Cortex of kidney (tissue), 1 donor: ENCODE results near the gene ATP11C.
"Not testable (repeated sequence)": the region's sequence is repeated elsewhere in the genome, so short reads cannot be mapped to it uniquely, and the experiment has no call there.

ENCODE experiments used
- DNase-seq: peaks from one replicate; lab custom pipeline; 2025; lab: John Stamatoyannopoulos, UW

The ATP11C gene

DNA sequence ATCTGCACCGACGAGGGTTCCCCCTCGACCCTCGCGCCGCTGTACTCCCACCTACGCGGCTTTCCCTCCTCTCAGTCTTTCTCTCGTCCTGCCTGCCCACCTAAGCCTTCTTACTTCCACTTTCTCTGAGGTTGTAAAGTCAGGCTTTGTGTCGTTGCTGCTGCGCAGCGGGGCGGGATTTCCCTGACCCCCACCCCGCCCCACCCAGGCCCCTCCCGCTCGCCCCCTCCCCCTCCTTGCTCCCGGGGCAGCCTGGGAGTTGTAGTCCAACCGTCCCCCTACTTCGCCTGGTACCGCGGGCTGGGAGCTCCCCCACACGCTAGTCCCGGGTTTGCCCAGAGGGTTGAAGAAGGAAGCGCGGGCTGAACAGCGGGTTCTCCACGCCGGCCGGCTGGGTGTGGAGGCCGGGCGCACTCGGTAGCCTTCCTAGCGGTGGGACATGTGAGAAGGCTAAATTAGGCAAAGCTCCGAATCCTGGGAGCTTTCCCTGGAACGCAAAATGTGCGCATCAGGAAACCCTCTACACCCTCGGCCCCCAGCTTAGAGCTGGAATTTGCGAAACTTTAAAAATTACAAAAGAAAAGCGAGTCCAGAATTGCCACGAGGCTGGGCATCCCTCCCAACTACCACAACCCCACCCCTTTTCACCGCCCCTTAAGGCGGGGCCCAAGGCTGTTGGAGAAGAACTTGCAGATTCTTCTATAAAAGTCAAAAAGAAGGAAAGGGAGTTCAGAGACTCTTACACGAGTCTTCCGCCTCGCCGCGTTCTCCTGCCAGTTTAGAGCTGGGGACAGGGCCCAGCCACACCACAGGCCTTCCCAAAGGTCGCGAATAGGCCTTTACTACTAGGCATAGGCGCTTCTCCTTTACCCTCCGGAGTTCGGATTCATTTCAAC is at the start of gene ATP11C:
Gene ATP11C (minus strand): TSS at position 153 of the 896 bp plus-strand sequence. CDS start 1,011 bp downstream, outside the sequence.
- no peak for DNase-seq

- no peak for DNase-seq
Measured at GRCh38 chrX:139974471-139974870, 41.6 kb upstream of the ATP11C start.

DNA sequence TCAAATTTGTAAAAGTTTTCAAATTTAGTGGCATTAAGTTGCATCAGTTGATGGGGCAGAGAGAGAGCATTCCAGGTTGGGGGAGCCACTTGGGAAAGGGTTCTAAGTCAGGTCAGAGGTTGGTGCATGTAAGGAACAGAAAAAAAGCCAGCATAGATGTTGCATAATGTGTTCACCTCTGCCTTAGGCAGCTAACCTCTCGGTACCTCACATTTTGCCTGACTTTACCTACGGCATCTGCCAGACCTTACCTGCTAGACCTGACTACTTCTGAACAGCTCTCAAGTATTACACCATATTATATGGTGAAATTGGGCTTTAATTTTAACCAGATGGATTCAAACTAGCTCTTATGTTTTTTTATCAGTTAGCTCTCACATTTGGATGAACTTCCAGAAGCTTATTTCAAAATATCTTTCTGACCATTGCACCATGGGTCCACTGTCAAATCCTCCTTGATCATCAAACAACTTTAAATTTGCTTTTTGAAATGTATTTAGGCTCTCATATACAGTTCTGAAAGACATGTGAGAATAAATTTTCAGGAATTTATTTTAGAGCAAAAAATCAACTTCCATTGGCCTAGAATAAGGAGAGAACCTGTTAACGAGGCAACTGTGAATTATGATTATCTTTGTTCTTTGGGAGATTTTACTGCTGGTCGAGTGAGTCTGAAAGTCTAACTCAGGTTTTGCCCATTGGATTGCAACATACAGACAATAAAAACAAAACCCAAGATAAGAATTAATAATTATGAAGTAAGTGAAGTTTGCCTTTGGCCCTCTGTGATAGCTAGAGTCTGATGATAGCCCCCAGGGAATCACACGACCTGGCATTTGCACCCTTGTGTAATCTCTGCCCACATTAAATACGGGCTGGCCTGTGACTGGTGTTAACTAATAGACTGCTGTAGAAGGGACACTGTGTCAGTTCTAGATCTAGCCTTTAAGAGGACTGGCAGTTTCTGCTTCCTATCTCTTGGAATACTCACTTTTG is 40.1 kb upstream of the ATP11C start:
- DNase-seq, result no peak

- DNase-seq, result no peak
Measured at GRCh38 chrX:139972113-139972512, 39.3 kb upstream of the ATP11C start.

DNA sequence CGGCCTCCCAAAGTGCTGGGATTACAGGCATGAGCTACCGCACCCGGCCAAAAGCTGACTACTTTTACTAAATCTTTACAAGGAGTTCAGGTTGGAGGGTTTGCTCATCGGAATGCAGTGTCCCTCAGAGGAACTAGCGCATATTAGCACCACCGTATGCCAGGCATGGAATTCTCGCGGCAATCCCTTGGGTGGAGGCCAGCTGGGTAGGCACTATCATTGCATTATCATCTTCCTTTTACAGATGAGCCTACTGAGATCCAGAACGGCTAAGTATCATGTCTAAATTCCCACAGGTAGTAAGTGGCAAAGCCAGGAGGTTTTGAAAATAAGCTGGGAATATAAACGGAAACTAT is 38.5 kb upstream of the ATP11C start:
- DNase-seq, result no peak

DNA sequence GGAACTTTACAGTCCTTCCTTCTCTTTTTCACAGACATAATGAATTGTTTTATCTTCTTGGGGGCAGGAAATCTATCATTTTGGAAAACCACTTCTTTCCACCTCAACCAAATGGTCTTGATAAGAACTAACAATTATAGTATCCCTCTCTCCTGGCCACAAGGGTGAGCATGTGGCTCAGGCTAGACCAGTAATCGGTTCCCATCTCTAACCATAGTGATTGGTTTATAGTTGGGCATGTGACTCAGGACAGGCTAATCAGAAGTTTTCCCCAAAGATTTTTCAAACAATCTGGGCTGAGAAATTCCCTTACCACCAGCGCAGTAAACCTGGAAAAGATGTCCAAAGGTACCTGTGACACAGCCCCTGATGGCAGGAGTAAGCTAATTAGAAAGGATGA is 36.4 kb upstream of the ATP11C start:
- DNase-seq, result no peak

GRCh38 chrX:139967750-139968149 is 34.9 kb upstream of the ATP11C start:
- DNase-seq, result no peak

DNA sequence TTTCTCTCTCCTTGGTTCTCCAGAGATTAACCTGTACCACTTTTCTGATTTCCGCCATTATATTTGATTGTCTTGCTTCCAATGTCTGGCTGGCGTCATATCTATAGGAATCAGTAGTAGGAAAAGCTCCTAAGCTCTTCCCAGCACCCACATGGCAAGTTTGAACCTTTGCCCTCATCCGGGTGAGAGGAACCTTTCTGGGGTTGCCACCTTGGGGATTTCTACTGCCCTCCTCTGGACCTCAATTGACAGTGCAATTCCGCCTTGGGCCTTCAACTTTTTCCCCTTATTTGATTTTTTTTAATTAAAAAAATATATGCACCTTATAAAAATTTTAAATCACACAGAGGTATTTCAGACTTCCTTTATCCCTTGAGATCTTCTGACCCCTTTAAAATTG is 34.4 kb upstream of the ATP11C start:
- no peak for DNase-seq

DNA sequence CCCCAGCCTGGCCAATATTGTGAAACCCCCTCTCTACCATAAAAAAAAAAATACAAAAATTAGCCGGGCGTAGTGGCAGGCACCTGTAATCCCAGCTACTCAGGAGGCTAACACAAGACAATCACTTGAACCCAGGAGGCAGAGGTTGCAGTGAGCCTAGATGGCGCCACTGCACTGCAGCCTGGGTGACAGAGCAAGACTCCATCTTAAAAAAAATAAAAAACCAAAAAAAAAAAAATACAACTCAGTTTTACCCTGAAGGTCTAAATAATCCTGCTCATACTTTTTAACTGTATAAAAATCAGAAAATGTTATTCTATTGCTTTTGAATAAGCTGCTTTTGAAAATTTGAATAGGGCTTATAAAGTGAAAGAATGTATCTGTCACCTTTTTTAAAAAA is 33.3 kb upstream of the ATP11C start:
- DNase-seq, result not testable (repeated sequence)

DNA sequence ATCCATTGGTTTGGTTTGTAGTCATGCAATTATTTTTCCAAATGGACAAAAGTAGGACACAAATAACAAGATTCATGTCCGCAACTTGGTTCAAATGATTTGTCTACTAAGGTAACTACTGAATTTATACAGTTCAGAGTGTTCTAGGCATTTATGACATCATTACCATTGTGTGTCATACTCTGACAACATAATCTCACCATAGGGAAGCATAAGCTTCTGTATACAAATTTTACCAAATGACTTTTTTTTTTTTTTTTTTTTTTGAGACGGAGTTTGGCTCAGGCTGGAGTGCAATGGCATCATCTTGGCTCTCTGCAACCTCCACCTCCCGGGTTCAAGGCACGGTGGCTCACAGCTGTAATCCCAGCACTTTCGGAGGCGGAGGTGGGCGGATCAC is 32.6 kb upstream of the ATP11C start, which contains the start of gene CXorf66:
Gene CXorf66 (minus strand): TSS at position 101 of the 400 bp plus-strand sequence. CDS start 25 bp downstream, at position 76.
- no peak for DNase-seq

- DNase-seq, result not testable (repeated sequence)
Measured at GRCh38 chrX:139961091-139961490, 28.2 kb upstream of the ATP11C start.

GRCh38 chrX:139949703-139950102 is 16.9 kb upstream of the ATP11C start:
- no peak for DNase-seq

DNA sequence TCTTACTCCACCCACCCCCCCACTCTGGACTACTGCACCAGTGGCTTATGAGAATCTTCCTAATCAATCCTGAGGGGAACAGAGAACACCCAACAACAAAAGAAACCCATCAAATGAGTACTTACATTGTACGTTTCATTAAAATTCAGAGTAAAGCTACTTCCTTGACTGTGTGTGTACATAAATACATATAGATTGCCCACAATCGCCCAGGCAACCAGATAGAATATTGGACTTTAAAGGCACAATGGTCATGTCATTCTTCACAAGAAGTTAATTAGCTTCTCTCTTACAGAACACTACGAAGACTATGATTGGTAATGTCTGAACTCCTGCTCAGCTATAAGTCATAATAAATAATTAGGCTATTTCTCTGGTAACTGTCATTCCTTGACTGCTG is 12.2 kb upstream of the ATP11C start:
- DNase-seq, result no peak

DNA sequence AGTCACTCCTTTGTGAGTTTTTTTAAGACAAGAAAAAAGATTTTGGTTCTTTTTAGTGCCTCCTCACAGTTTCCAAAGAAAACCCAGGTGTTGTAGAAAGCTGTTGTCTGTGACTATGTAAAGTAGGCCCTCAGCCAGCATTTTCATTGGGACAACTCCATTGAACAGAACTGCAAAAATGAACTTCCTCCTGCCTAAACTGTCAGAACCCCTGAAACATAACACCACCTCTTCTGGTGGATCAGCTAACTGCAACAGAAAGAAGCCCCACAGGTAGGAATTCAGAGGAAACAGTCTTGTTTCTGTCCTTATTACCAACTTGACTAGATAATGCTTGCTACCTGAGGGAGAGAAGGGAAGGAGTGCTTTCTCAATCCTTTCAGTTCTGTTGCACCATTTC is 3.4 kb upstream of the ATP11C start:
- DNase-seq, result no peak

GRCh38 chrX:139933904-139934303 is 1.1 kb upstream of the ATP11C start:
- DNase-seq, result no peak

DNA sequence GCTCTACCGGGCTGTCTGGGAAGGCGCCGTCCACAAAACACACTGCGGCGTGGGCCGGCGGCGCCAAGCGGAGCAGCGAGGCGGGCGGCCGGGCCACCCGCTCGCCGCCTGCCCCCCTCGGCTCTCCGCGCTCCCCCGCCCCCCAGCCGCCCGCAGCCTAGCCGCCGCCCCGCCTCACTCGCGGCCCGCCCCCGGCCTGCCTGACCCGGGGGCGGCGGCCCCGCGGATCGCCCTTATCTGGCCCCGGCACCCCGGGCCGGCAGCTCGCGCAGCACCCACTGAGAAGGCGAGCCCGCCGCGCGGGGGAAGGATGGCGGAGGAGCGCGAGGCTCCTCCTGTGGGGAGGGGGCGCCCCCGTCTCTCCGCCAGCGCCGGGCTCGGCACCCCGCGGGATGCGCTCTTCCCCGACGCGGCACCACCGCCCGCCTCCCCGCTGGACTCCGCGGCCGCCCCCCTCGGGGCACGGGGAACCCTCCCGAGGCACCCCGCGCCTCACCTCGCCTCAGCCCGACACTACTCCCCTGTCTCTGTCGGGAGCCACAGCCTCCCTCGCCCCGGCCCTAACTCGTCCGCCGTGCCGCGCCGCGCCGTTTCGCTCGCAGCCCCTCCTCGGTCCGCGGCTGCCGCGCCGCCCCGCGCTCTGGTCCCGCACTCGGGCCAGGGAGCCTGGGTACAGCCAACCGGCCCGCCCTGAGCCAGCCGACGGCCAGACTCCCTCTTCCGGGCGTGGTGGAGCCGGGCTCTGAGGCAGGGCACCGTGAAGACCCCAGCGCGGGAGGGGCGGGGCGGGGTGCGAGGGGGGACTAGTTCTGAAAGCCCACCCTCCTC is 566 bp downstream of the ATP11C start:
- peak; percentile 2 for DNase-seq

GRCh38 chrX:139931646-139932072 is 1.2 kb downstream of the ATP11C start:
- DNase-seq, result no peak

- DNase-seq, result no peak
Measured at GRCh38 chrX:139930916-139931645, 1.8 kb downstream of the ATP11C start.

DNA sequence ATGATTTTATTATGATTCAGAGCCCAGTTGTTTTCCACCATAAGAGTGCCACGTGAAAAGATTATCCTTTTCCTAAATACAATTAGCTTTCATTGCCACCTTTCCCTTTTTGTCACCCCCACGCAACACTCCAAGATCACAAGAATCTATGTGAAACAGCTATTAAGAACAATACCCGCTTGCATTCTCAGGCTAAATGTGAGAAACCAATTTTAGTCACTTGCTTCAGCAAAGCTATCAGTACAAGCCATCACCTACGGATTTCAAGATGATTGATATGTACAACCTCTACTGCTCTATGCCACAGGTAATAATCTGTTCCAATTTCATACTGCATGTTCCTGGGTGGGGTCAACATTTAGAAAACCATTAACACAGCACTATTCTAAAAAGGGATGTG is 2.5 kb downstream of the ATP11C start:
- no peak for DNase-seq

GRCh38 chrX:139929876-139930275 is 3.0 kb downstream of the ATP11C start:
- DNase-seq, result no peak

DNA sequence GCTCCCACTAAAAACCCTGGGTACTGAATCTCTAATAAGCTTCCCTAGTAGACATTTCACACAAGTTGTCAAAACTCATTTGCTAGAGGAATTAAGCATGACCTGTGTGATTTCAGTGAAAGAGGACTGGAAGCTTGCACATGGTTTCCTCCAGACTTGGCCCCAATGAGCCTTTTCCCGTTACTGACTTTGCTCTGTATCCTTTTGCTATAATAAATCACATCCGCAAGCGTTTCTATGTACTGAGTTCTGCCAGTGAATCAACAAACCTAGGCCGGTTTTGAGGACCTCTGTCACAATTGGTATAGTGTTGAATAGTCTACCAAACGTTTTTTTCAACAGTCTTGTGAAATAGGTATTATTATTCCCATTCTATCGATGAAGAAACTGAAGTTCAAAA is 8.2 kb downstream of the ATP11C start:
- no peak for DNase-seq
